Measurements from ENCODE around the gene THSD4. TPM values are rescaled to one million over a fixed set of nuclear protein-coding genes. Genes with fewer than 3 reads are reported as not detected.

Gene THSD4
- total and polyA plus RNA-seq, 8 donors, result 15.7 to 43.3 (median 19.1) TPM

DNA sequence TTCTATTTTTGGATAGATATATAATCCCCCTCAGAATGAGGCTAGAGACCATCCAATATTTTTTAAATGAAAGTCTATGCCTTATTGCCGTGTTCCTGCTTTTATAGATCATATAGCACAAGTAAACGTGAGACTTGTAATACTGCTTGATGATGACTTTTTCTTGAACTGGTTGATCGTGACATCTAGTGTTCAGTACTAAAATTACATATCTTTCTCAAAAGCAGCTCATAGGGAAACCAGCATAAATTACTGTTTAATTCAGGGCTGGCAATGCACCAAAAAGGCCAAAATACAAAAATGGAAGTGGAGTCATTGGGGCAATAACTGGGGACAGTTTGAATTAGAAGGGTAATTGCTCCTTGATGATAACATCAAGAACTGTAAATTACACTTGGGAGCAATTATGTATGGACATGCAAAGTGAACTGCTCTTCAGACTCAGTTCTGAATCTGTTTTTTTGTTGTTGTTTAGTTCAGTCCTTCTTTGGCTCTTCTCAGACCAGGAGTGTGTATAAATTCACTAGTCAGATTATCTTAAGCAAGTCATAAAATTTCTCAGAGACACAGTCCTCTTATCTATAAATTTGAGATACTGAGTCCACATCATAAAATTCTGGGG lies 325.3 kb downstream of the THSD4 start:
- H3K9me3 ChIP-seq, result peaks cover 0 to 2% of the 10 kb centered on the region in 2 donors
- no peaks in the 10 kb centered on the region for H3K27me3 ChIP-seq

DNA sequence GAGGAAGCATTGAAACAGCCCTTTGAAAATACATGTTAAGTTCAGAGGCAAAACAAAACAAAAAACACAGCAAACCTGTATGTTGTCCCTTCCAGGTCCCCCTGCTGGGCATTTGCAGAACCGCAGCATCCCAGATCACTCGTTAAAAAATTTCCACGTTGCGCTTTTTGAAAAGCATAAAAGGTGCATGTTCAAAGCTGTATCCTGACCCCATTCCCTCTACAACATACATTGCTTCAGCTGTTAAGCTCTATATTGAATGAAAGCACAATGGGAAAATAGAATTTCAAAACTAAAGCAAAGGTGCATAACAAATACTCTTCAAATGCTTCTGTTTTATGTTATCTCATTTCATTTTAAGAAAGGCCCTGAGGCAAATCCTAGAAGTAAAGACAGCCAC lies 328.3 kb downstream of the THSD4 start:
- no peak overlapping the region for H3K27ac ChIP-seq
- H3K9me3 ChIP-seq, result no peaks in the 10 kb centered on the region
- H3K4me1 ChIP-seq, result peaks cover 10 to 26% of the 10 kb centered on the region in 2 donors
- no peaks in the 10 kb centered on the region for H3K36me3 ChIP-seq
- H3K4me3 ChIP-seq, result no peak overlapping the region
- intact Hi-C loops (cut with DNase I), result no loop called here
- TF ChIP-seq, protein P1, sequence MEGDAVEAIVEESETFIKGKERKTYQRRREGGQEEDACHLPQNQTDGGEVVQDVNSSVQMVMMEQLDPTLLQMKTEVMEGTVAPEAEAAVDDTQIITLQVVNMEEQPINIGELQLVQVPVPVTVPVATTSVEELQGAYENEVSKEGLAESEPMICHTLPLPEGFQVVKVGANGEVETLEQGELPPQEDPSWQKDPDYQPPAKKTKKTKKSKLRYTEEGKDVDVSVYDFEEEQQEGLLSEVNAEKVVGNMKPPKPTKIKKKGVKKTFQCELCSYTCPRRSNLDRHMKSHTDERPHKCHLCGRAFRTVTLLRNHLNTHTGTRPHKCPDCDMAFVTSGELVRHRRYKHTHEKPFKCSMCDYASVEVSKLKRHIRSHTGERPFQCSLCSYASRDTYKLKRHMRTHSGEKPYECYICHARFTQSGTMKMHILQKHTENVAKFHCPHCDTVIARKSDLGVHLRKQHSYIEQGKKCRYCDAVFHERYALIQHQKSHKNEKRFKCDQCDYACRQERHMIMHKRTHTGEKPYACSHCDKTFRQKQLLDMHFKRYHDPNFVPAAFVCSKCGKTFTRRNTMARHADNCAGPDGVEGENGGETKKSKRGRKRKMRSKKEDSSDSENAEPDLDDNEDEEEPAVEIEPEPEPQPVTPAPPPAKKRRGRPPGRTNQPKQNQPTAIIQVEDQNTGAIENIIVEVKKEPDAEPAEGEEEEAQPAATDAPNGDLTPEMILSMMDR (IDR thresholded peaks at IDR 0.05), result peak; percentile 79 to 93
- ATAC-seq (peak; percentile 55), DNase-seq (peak in 3 of 4 donors; percentile 36 to 47 (median 42))
- H3K27me3 ChIP-seq, result no peaks in the 10 kb centered on the region

More for the DNA sequence above, 325.3 kb downstream of the THSD4 start:
- intact Hi-C loops (cut with DNase I), result no loop called here
- no peaks in the 10 kb centered on the region for H3K36me3 ChIP-seq
- TF ChIP-seq, protein P1 (IDR thresholded peaks at IDR 0.05), result peak; percentile 43 to 49
- H3K4me1 ChIP-seq, result peaks cover 10 to 22% of the 10 kb centered on the region in 2 donors
- H3K4me3 ChIP-seq, result no peak overlapping the region
- DNase-seq, result peak in 2 of 4 donors; percentile 45 to 64
- peak; percentile 46 for ATAC-seq
- no peak overlapping the region for H3K27ac ChIP-seq

DNA sequence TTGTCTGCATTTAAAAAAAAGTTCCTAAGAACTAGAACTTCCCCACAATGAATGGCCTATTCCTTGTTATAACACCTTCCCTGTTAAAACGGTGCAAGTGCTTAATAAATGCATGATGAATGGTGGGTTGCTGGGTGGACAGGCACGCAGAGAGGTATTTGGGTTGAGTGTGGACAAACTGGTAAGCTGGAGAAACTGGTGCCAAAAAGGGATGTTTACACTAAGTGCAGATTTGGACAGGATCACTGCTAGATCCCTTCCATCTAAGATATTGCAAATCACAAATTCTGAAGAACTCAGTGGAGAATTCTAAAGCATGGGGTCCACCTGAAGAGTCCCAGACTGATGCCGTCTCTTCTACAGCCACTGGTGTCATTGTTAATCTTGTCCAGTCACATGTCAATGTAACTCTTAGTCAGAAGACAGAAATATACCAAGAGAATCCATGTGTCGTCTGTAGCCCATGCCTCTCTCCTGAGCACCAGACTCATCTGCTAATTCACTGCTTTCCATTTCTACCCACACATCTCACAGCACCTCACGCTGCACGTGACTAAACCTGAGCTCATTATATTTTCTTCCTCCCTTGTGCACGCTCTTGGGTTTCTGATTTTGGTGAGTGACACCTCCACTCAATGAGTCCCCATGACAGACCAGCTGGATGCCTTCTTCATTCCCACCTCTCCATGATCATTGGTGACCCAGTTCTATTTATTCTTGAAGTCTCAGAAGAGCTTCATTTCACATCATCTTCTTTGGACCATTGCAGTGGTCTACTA lies 328.9 kb downstream of the THSD4 start:
- H3K4me3 ChIP-seq, result no peak overlapping the region
- no peaks in the 10 kb centered on the region for H3K9me3 ChIP-seq
- no peaks in the 10 kb centered on the region for H3K36me3 ChIP-seq
- intact Hi-C loops (cut with DNase I), result no loop called here
- no peak for DNase-seq
- TF ChIP-seq, protein P1 (IDR thresholded peaks at IDR 0.05), result no peak
- no peak for ATAC-seq
- no peak overlapping the region for H3K27ac ChIP-seq
- H3K4me1 ChIP-seq, result peaks cover 10 to 25% of the 10 kb centered on the region in 2 donors
- no peaks in the 10 kb centered on the region for H3K27me3 ChIP-seq

DNA sequence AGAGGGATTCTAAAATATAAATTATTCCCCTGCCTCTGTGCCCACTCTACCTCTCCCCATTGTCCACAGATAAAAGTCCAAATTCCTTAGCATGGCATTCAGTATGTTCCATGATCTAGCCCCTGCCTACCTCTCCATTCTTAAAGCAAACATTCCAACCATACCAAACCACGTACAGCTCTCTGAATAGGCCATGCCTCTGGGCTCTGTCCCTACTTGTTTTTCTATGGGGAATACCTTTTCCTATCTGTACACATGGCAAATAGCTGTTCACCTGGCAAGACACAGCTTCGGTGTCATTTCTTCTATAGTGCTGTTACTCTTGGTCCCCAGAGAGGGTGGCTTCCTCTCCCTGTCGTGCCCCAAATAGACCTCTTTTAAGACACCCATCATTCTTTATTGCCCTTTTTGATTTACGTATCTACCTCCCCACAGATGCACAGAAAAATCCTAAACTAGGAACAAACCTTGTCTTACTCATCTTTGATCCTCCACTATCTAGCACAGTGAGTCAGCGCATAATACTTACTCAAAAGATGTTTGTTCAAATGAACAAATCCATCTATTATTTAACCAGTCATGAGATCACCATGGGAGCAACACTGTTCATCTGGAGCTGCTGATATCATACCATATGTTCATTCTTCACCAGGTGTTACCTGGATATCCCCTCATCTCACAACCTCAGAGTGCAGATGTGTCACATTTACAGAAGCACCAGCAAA lies 329.8 kb downstream of the THSD4 start:
- TF ChIP-seq, protein P1 (IDR thresholded peaks at IDR 0.05), result no peak

More for the DNA sequence above, 329.8 kb downstream of the THSD4 start:
- H3K4me1 ChIP-seq, result peaks cover 10 to 22% of the 10 kb centered on the region in 2 donors
- no peaks in the 10 kb centered on the region for H3K9me3 ChIP-seq
- no peaks in the 10 kb centered on the region for H3K36me3 ChIP-seq
- H3K27me3 ChIP-seq, result no peaks in the 10 kb centered on the region
- intact Hi-C loops (cut with DNase I), result no loop called here
- H3K27ac ChIP-seq, result no peak overlapping the region
- peak; percentile 53 for ATAC-seq
- no peak overlapping the region for H3K4me3 ChIP-seq
- DNase-seq, result no peak
